Measurements from ENCODE around the gene SLC22A16. TPM values are rescaled to one million over a fixed set of nuclear protein-coding genes. Genes with fewer than 3 reads are reported as not detected.

The SLC22A16 gene
- total and polyA plus RNA-seq, 2 donors (not counting 1 experiment from before 2014, with no cell fraction given) = not detected

DNA sequence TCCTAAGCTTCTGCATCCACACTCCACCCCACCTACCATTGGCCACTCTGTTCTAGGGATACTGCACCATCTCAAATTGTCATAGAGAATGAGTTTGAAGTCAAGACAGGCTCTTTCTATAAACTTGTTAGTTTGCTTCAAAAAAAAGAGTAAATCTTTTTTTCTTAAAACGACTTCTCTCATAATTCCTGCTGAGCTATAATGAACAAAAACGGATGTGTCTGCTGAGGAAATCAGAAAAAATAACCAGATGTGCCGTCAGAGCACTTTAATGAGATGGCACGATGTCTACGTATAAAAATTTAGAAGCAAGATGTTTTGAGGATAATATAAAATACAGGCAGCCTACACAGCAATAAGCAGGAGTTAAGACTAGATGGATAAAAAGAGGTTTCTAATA lies 37.1 kb downstream of the SLC22A16 start:
- TF ChIP-seq EZH2 (IDR thresholded peaks at IDR 0.05; ENCODE audit: borderline replicate concordance, insufficient read depth, low read depth, low read length, poor library complexity, severe bottlenecking) = no peak
- TF ChIP-seq, protein P1, sequence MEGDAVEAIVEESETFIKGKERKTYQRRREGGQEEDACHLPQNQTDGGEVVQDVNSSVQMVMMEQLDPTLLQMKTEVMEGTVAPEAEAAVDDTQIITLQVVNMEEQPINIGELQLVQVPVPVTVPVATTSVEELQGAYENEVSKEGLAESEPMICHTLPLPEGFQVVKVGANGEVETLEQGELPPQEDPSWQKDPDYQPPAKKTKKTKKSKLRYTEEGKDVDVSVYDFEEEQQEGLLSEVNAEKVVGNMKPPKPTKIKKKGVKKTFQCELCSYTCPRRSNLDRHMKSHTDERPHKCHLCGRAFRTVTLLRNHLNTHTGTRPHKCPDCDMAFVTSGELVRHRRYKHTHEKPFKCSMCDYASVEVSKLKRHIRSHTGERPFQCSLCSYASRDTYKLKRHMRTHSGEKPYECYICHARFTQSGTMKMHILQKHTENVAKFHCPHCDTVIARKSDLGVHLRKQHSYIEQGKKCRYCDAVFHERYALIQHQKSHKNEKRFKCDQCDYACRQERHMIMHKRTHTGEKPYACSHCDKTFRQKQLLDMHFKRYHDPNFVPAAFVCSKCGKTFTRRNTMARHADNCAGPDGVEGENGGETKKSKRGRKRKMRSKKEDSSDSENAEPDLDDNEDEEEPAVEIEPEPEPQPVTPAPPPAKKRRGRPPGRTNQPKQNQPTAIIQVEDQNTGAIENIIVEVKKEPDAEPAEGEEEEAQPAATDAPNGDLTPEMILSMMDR (IDR thresholded peaks at IDR 0.05) = no peak
- H3K4me3 Mint-ChIP-seq = no peak overlapping the region
- Histone ChIP-seq H2AFZ (ENCODE audit: insufficient read depth, low read depth, low read length, poor library complexity, severe bottlenecking) (no peak overlapping the region), H4K20me1 (ENCODE audit: control insufficient read depth, insufficient read depth, low read length, poor library complexity, severe bottlenecking) (no peaks in the 10 kb centered on the region), H3K27ac (ENCODE audit: low read length in 2 of 2) (no peak overlapping the region), H3K4me2 (replicated peaks; ENCODE audit: low read depth, low read length, poor library complexity, severe bottlenecking) (no peak overlapping the region), H3K79me2 (ENCODE audit: control insufficient read depth, insufficient read depth, low read length) (no peaks in the 10 kb centered on the region), H3K4me3 (ENCODE audit: control extremely low read depth in 1 of 5, extremely low read depth in 1 of 5, insufficient read depth in 1 of 5, low read depth in 2 of 5, low read length in 4 of 5) (no peak overlapping the region), H3K9me3 (ENCODE audit: control extremely low read depth in 1 of 3, control insufficient read depth in 2 of 3, insufficient read depth in 1 of 3, low read length in 2 of 3) (peaks cover 0 to 3% (median 0%) of the 10 kb centered on the region in 3 donors), H3K36me3 (replicated peaks in 1 of 2; ENCODE audit: control extremely low read depth in 1 of 2, control insufficient read depth in 1 of 2, extremely low read depth in 1 of 2, insufficient read depth in 2 of 2, low read length in 1 of 2) (no peaks in the 10 kb centered on the region), H3K9ac (ENCODE audit: low read length) (no peak overlapping the region), H3K4me1 (ENCODE audit: control insufficient read depth in 2 of 2, insufficient read depth in 2 of 2, low read length in 2 of 2) (no peaks in the 10 kb centered on the region), H3K27me3 (replicated peaks in 1 of 4; ENCODE audit: control extremely low read depth in 1 of 4, control insufficient read depth in 3 of 4, insufficient read depth in 4 of 4, low read length in 3 of 4) (peaks cover 0 to 5% (median 0%) of the 10 kb centered on the region in 4 experiments)
- H3K27ac Mint-ChIP-seq = no peak overlapping the region
- H3K4me1 Mint-ChIP-seq = no peaks in the 10 kb centered on the region
- intact Hi-C loops (cut with micrococcal nuclease) = no loop called here
- ChIA-PET CTCF (no interaction called here), POLR2A (no interaction called here)
- H3K27me3 Mint-ChIP-seq = peaks cover 37% of the 10 kb centered on the region
- no peaks in the 10 kb centered on the region for H3K9me3 Mint-ChIP-seq (ENCODE audit: insufficient read depth)
- WGBS (ENCODE audit: insufficient coverage) = no CpG with 5 or more reads among the region's 5 CpGs
- DNase-seq = no peak
- ATAC-seq (ENCODE audit: low read depth) = no peak

DNA sequence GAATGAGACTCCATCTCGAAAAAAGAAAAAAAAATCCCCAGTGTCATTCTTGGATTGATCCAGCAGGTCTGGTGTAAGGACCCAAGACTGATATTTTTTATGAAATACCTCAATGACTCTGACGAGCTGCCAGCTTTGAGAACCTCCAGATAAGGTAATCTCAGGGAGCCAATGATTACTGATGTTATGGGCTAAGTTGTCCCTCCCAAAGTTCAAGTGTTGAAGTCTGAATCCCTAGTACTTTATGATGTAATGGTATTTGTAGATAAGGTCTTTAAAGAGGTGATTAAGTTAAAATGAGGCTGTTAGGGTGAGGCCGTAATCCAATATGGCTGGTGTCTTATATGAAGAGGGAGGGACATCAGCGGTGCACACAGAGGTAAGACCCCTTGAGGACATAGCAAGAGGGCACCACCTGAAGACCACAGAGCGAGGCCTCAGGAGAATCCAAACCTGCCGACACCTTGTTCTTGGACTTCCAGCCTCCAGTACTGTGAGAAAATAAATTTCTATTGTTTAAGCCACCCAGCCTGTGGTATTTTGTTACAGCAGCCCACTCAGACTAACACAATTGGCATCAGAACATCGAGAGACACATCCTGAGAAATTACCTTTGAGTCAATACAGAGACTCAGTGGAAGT lies 41.3 kb downstream of the SLC22A16 start:
- H3K4me3 ChIP-seq (ENCODE audit: control extremely low read depth in 1 of 5, extremely low read depth in 1 of 5, insufficient read depth in 1 of 5, low read depth in 2 of 5, low read length in 4 of 5) = no peak overlapping the region
- H3K9ac ChIP-seq (ENCODE audit: low read length) = no peak overlapping the region
- H2AFZ ChIP-seq (ENCODE audit: insufficient read depth, low read depth, low read length, poor library complexity, severe bottlenecking) = no peak overlapping the region
- Mint-ChIP-seq H3K9me3 (ENCODE audit: insufficient read depth) (no peaks in the 10 kb centered on the region), H3K27ac (no peak overlapping the region), H3K4me1 (no peaks in the 10 kb centered on the region), H3K4me3 (no peak overlapping the region), H3K27me3 (peaks cover 26% of the 10 kb centered on the region)
- DNase-seq = no peak
- H3K4me1 ChIP-seq (ENCODE audit: control insufficient read depth in 2 of 2, insufficient read depth in 2 of 2, low read length in 2 of 2) = no peaks in the 10 kb centered on the region
- ChIA-PET CTCF (no interaction called here), POLR2A (no interaction called here)
- no peak overlapping the region for H3K27ac ChIP-seq (ENCODE audit: low read length in 2 of 2)
- no peaks in the 10 kb centered on the region for H3K79me2 ChIP-seq (ENCODE audit: control insufficient read depth, insufficient read depth, low read length)
- H3K36me3 ChIP-seq (replicated peaks in 1 of 2; ENCODE audit: control extremely low read depth in 1 of 2, control insufficient read depth in 1 of 2, extremely low read depth in 1 of 2, insufficient read depth in 2 of 2, low read length in 1 of 2) = no peaks in the 10 kb centered on the region
- H4K20me1 ChIP-seq (ENCODE audit: control insufficient read depth, insufficient read depth, low read length, poor library complexity, severe bottlenecking) = no peaks in the 10 kb centered on the region
- H3K9me3 ChIP-seq (ENCODE audit: control extremely low read depth in 1 of 3, control insufficient read depth in 2 of 3, insufficient read depth in 1 of 3, low read length in 2 of 3) = peaks cover 0 to 3% (median 0%) of the 10 kb centered on the region in 3 donors
- ATAC-seq (ENCODE audit: low read depth) = no peak
- 85% methylated on average over 2 of the region's 7 CpGs for WGBS (ENCODE audit: insufficient coverage)
- no peak overlapping the region for H3K4me2 ChIP-seq (replicated peaks; ENCODE audit: low read depth, low read length, poor library complexity, severe bottlenecking)
- peaks cover 0 to 2% (median 0%) of the 10 kb centered on the region in 4 experiments for H3K27me3 ChIP-seq (replicated peaks in 1 of 4; ENCODE audit: control extremely low read depth in 1 of 4, control insufficient read depth in 3 of 4, insufficient read depth in 4 of 4, low read length in 3 of 4)
- no peak for TF ChIP-seq EZH2 (IDR thresholded peaks at IDR 0.05; ENCODE audit: borderline replicate concordance, insufficient read depth, low read depth, low read length, poor library complexity, severe bottlenecking)
- TF ChIP-seq, protein P1 (IDR thresholded peaks at IDR 0.05) = no peak
- intact Hi-C loops (cut with micrococcal nuclease) = no loop called here

Data from B cell (primary cell).